B cell (primary cell): Measurements from ENCODE around the gene MBD6. TPM values are rescaled to one million over a fixed set of nuclear protein-coding genes. Genes with fewer than 3 reads are reported as not detected.

Source experiments
- ATAC-seq: fragments of 200-7000 bp; cut with Tn5 transposase; one replicate; pipeline ENCODE4 v1.10.0; 2021; ENCODE audit warnings: low read depth, mild to moderate bottlenecking, moderate number of reproducible peaks, moderate library complexity
- CTCF ChIA-PET: fragments of 350-600 bp; sonication (Branson Sonifier 250); formaldehyde crosslinking; loops from one replicate; lab custom pipeline; 2021; ENCODE audit warnings: antibody characterized with exemption, inconsistent platforms; lab: Charles Lee
- POLR2A ChIA-PET: fragments of 350-600 bp; sonication (Branson Sonifier 250); formaldehyde crosslinking; loops from one replicate; lab custom pipeline; 2021; ENCODE audit warnings: antibody characterized with exemption; lab: Charles Lee
- DNase-seq: peaks from one replicate; pipeline ENCODE4 v3.0.0; 2013
- H2AFZ ChIP-seq: 2 replicates; pipeline ENCODE4 v1.6.1; 2012; ENCODE audit warnings: mild to moderate bottlenecking, low read depth, low read length; ENCODE audit not compliant: insufficient read depth, poor library complexity, severe bottlenecking
- H3K27ac ChIP-seq, 2 donors: 1 replicate in 1 of 2; 2 replicates in 1 of 2; pipeline ENCODE4 v1.5.1; 2012 to 2013; ENCODE audit warnings: low read length in 2 of 2, mild to moderate bottlenecking in 2 of 2, moderate library complexity in 1 of 2
- H3K27me3 ChIP-seq, 4 experiments: fragments of 200-600 bp in 1 of 4; sonication (generic) in 1 of 4; replicated peaks in 1 of 4; 1 replicate in 2 of 4; 2 replicates in 2 of 4; pipeline versions ENCODE4 v1.6.1 to v1.7.0; 2013 to 2016; ENCODE audit warnings: low read length in 3 of 4, mild to moderate bottlenecking in 2 of 4, mixed read lengths in 1 of 4, moderate library complexity in 1 of 4; ENCODE audit not compliant: insufficient read depth in 4 of 4, control insufficient read depth in 3 of 4; ENCODE audit errors: control extremely low read depth in 1 of 4
- H3K36me3 ChIP-seq, 2 experiments: replicated peaks in 1 of 2; 1 replicate in 1 of 2; 2 replicates in 1 of 2; pipeline versions ENCODE4 v1.6.1 to v1.7.1; 2013; ENCODE audit warnings: low read length in 1 of 2; ENCODE audit not compliant: insufficient read depth in 2 of 2, control insufficient read depth in 1 of 2; ENCODE audit errors: control extremely low read depth in 1 of 2, extremely low read depth in 1 of 2
- H3K4me1 ChIP-seq, 2 donors: fragments of 200-600 bp in 1 of 2; sonication (generic) in 1 of 2; 1 replicate in 1 of 2; 2 replicates in 1 of 2; pipeline versions ENCODE4 v1.5.1 to v1.6.1; 2013 to 2017; ENCODE audit warnings: low read length in 2 of 2; ENCODE audit not compliant: control insufficient read depth in 2 of 2, insufficient read depth in 2 of 2
- H3K4me2 ChIP-seq: replicated peaks from 2 replicates; pipeline ENCODE3; 2012; ENCODE audit warnings: mild to moderate bottlenecking, low read depth, low read length; ENCODE audit not compliant: poor library complexity, severe bottlenecking
- H3K4me3 ChIP-seq, 5 experiments: fragments of 200-600 bp in 1 of 5; sonication (generic) in 1 of 5; 1 replicate in 3 of 5; 2 replicates in 2 of 5; pipeline versions ENCODE4 v1.5.1 to v1.7.0; 2011 to 2016; ENCODE audit warnings: low read length in 4 of 5, mild to moderate bottlenecking in 4 of 5, low read depth in 2 of 5, control low read depth in 1 of 5, moderate library complexity in 1 of 5; ENCODE audit not compliant: insufficient read depth in 1 of 5; ENCODE audit errors: control extremely low read depth in 1 of 5, extremely low read depth in 1 of 5
- H3K79me2 ChIP-seq: fragments of 200-600 bp; sonication (generic); one replicate; pipeline ENCODE4 v1.6.0; 2016; ENCODE audit warnings: low read length; ENCODE audit not compliant: control insufficient read depth, insufficient read depth
- H3K9ac ChIP-seq: fragments of 200-600 bp; sonication (generic); 2 replicates; pipeline ENCODE4 v1.6.1; 2017; ENCODE audit warnings: mild to moderate bottlenecking, low read length, moderate library complexity
- H3K9me3 ChIP-seq, 3 donors: one replicate each; pipeline versions ENCODE4 v1.6.1 to v1.7.1; 2013; ENCODE audit warnings: low read length in 2 of 3; ENCODE audit not compliant: control insufficient read depth in 2 of 3, insufficient read depth in 1 of 3; ENCODE audit errors: control extremely low read depth in 1 of 3
- H4K20me1 ChIP-seq: 2 replicates; pipeline ENCODE4 v1.6.0; 2012; ENCODE audit warnings: mild to moderate bottlenecking, low read length; ENCODE audit not compliant: insufficient read depth, control insufficient read depth, poor library complexity, severe bottlenecking
- H3K27ac Mint-ChIP-seq: one replicate; pipeline ENCODE4 v1.8.0; 2021; ENCODE audit warnings: mixed read lengths
- H3K27me3 Mint-ChIP-seq: one replicate; pipeline ENCODE4 v1.8.0; 2021; ENCODE audit warnings: mixed read lengths
- H3K4me1 Mint-ChIP-seq: one replicate; pipeline ENCODE4 v1.8.0; 2021; ENCODE audit warnings: mixed read lengths
- H3K4me3 Mint-ChIP-seq: one replicate; pipeline ENCODE4 v1.8.0; 2021; ENCODE audit warnings: mixed read lengths
- H3K9me3 Mint-ChIP-seq: one replicate; pipeline ENCODE4 v1.8.0; 2022; ENCODE audit warnings: mixed read lengths; ENCODE audit not compliant: insufficient read depth
- CTCF ChIP-seq: fragments of 200-600 bp; IDR thresholded peaks from one replicate; pipeline ENCODE4 v1.8.0; 2022; ENCODE audit warnings: antibody characterized with exemption, mild to moderate bottlenecking
- EZH2 ChIP-seq: IDR thresholded peaks from 2 replicates; pipeline ENCODE4 v1.6.1; 2012; ENCODE audit warnings: borderline replicate concordance, low read depth, mild to moderate bottlenecking, moderate library complexity, low read length; ENCODE audit not compliant: insufficient read depth, poor library complexity, severe bottlenecking
- WGBS: methylation state at CpG from one replicate; pipeline ENCODE4 v1.1.5; 2013; ENCODE audit warnings: missing lambda C conversion rate; ENCODE audit not compliant: insufficient coverage; 5-methylcytosine and 5-hydroxymethylcytosine counted together
- intact Hi-C: fragments of 100-400 bp; cut with micrococcal nuclease; formaldehyde crosslinking; loops from one replicate; pipeline ENCODE4 v1.10.0; 2022
- polyA plus RNA-seq: library from polyadenylated mRNA; depleted of rRNA; stranded (reverse); fragments of >200 nt; gene quantifications from 2 replicates; pipeline ENCODE4 v1.2.3, GENCODE V29; 2012
- total RNA-seq, 2 donors: library from RNA; stranded (reverse); fragments of 120-200 nt in 1 of 2; gene quantifications; 1 replicate in 1 of 2; 2 replicates in 1 of 2; pipeline versions ENCODE4 v1.2.3 to v1.2.4, GENCODE V29; 2013 to 2022

Gene MBD6
- total and polyA plus RNA-seq, 2 donors (not counting 1 experiment from before 2014, with no cell fraction given) = 39.4 to 121 TPM

GRCh38 chr12:57531836-57532235 is 9.2 kb downstream of the MBD6 start:
- no peak overlapping the region for H2AFZ ChIP-seq
- WGBS = no CpG with 5 or more reads among the region's 1 CpG
- no peak for TF ChIP-seq CTCF
- TF ChIP-seq EZH2 = no peak

GRCh38 chr12:57533108-57533507 is 10.5 kb downstream of the MBD6 start:
- ChIA-PET CTCF (interaction anchor here (1.0 kb wide), 1 partner anchor 50 kb away, joined by 3 read pairs; no protein-coding TSS in a partner anchor), POLR2A (no interaction called here)
- Histone ChIP-seq H3K9me3 (no peaks in the 10 kb centered on the region), H3K4me1 (no peaks in the 10 kb centered on the region), H4K20me1 (no peaks in the 10 kb centered on the region), H3K36me3 (peaks cover 18 to 86% of the 10 kb centered on the region in 2 experiments), H3K27me3 (no peaks in the 10 kb centered on the region), H3K79me2 (no peaks in the 10 kb centered on the region), H3K4me3 (no peak overlapping the region), H3K27ac (no peak overlapping the region), H3K9ac (no peak overlapping the region), H3K4me2 (no peak overlapping the region), H2AFZ (no peak overlapping the region)
- WGBS = 100% methylated on average over 4 of the region's 8 CpGs
- intact Hi-C loops = no loop called here
- no peaks in the 10 kb centered on the region for H3K4me1 Mint-ChIP-seq
- no peaks in the 10 kb centered on the region for H3K9me3 Mint-ChIP-seq
- TF ChIP-seq EZH2 (no peak), CTCF (no peak)
- no peak for ATAC-seq
- no peak overlapping the region for H3K4me3 Mint-ChIP-seq
- no peak for DNase-seq
- no peaks in the 10 kb centered on the region for H3K27me3 Mint-ChIP-seq
- H3K27ac Mint-ChIP-seq = no peak overlapping the region

More at GRCh38 chr12:57531836-57532235, 9.2 kb downstream of the MBD6 start:
- Histone ChIP-seq H3K27ac (no peak overlapping the region), H3K4me2 (no peak overlapping the region), H3K36me3 (peaks cover 16 to 92% of the 10 kb centered on the region in 2 experiments), H4K20me1 (no peaks in the 10 kb centered on the region), H3K27me3 (no peaks in the 10 kb centered on the region), H3K9ac (no peak overlapping the region), H3K79me2 (no peaks in the 10 kb centered on the region), H3K9me3 (no peaks in the 10 kb centered on the region), H3K4me3 (no peak overlapping the region), H3K4me1 (no peaks in the 10 kb centered on the region)
- peaks cover 3% of the 10 kb centered on the region for H3K4me1 Mint-ChIP-seq
- ChIA-PET POLR2A (interaction anchor here (0.8 kb wide), 1 partner anchor 8 kb away, joined by 3 read pairs; no protein-coding TSS in a partner anchor), CTCF (interaction anchor here (1.0 kb wide), 1 partner anchor 15 kb away, joined by 3 read pairs; the partner anchor contains the start of gene DCTN2)
- DNase-seq (no peak), ATAC-seq (no peak)
- H3K9me3 Mint-ChIP-seq = no peaks in the 10 kb centered on the region
- H3K27me3 Mint-ChIP-seq = no peaks in the 10 kb centered on the region
- H3K27ac Mint-ChIP-seq = no peak overlapping the region
- intact Hi-C loops = no loop called here
- no peak overlapping the region for H3K4me3 Mint-ChIP-seq
